Ishikawa (cell line): ENCODE results near the gene CARS1.

Experiments used
- CEBPB ChIP-seq: IDR thresholded peaks from 2 replicates; pipeline ENCODE4 v1.6.1; 2012
- CREB1 ChIP-seq: IDR thresholded peaks from 2 replicates; pipeline ENCODE4 v1.6.1; 2012; ENCODE audit warnings: low read depth
- EGR1 ChIP-seq: IDR thresholded peaks from 2 replicates; pipeline ENCODE4 v1.6.1; 2012
- EP300 ChIP-seq: IDR thresholded peaks from 2 replicates; pipeline ENCODE4 v1.6.1; 2012; ENCODE audit warnings: borderline replicate concordance
- FOXM1 ChIP-seq: IDR thresholded peaks from 2 replicates; pipeline ENCODE4 v1.6.1; 2012; ENCODE audit warnings: low read depth, borderline replicate concordance
- MAX ChIP-seq: IDR thresholded peaks from 2 replicates; pipeline ENCODE4 v1.6.1; 2012
- NFIC ChIP-seq: IDR thresholded peaks from 2 replicates; pipeline ENCODE4 v1.6.1; 2012
- RAD21 ChIP-seq: IDR thresholded peaks from 2 replicates; pipeline ENCODE4 v1.6.1; 2012; ENCODE audit warnings: low read depth
- REST ChIP-seq: IDR thresholded peaks from 2 replicates; pipeline ENCODE4 v1.6.1; 2012; ENCODE audit warnings: low read depth, mild to moderate bottlenecking
- TAF1 ChIP-seq: IDR thresholded peaks from 2 replicates; pipeline ENCODE4 v1.6.1; 2012; ENCODE audit warnings: low read depth, mild to moderate bottlenecking
- TCF12 ChIP-seq: IDR thresholded peaks from 2 replicates; pipeline ENCODE4 v1.6.1; 2012; ENCODE audit warnings: low read depth
- TEAD4 ChIP-seq: IDR thresholded peaks from 2 replicates; pipeline ENCODE4 v1.6.1; 2012
- USF1 ChIP-seq: IDR thresholded peaks from 2 replicates; pipeline ENCODE4 v1.6.1; 2012
- YY1 ChIP-seq: IDR thresholded peaks from 2 replicates; pipeline ENCODE4 v1.6.1; 2012; ENCODE audit warnings: low read depth
- ZBTB7A ChIP-seq: IDR thresholded peaks from 2 replicates; pipeline ENCODE4 v1.6.1; 2012; ENCODE audit warnings: low read depth

CARS1 gene

GRCh38 chr11:3052109-3052479 is 5.1 kb downstream of the CARS1 start:
- TF ChIP-seq RAD21 (no peak), TEAD4 (no peak), NFIC (0 out of 2 replicates have a peak, but pooled peaks have one; percentile 20), TCF12 (no peak)

- no peak for TF ChIP-seq TEAD4
- TF ChIP-seq FOXM1, result no peak
- no peak for TF ChIP-seq TAF1
- no peak for TF ChIP-seq USF1
- TF ChIP-seq ZBTB7A, result no peak
- no peak for TF ChIP-seq EP300
- TF ChIP-seq MAX, result no peak
- no peak for TF ChIP-seq TCF12
- TF ChIP-seq YY1, result no peak
- no peak for TF ChIP-seq RAD21
- no peak for TF ChIP-seq EGR1
- TF ChIP-seq CREB1, result no peak
- no peak for TF ChIP-seq CEBPB
- no peak for TF ChIP-seq REST
- no peak for TF ChIP-seq NFIC
These were observed 5.8 kb downstream of the CARS1 start for GRCh38 chr11:3051196-3052108.

GRCh38 chr11:3050386-3051195 is 6.6 kb downstream of the CARS1 start:
- TF ChIP-seq TAF1, result no peak
- TF ChIP-seq CEBPB, result no peak
- TF ChIP-seq EGR1, result no peak
- TF ChIP-seq CREB1, result no peak
- no peak for TF ChIP-seq ZBTB7A
- TF ChIP-seq NFIC, result no peak
- TF ChIP-seq FOXM1, result no peak
- no peak for TF ChIP-seq MAX
- TF ChIP-seq TEAD4, result no peak
- TF ChIP-seq REST, result no peak
- TF ChIP-seq YY1, result no peak
- TF ChIP-seq USF1, result no peak
- no peak for TF ChIP-seq RAD21
- no peak for TF ChIP-seq EP300
- TF ChIP-seq TCF12, result no peak

GRCh38 chr11:3049430-3050243 is 7.6 kb downstream of the CARS1 start:
- TF ChIP-seq CREB1 (no peak), TAF1 (no peak), TCF12 (no peak), ZBTB7A (no peak), YY1 (0 out of 2 replicates have a peak, but pooled peaks have one; percentile 35), REST (no peak), TEAD4 (0 out of 2 replicates have a peak, but pooled peaks have one; percentile 38), USF1 (peak; percentile 92), EGR1 (no peak), MAX (peak; percentile 46; the same call in 1 of the 2 replicates), NFIC (peak; percentile 45; the same call in 1 of the 2 replicates), RAD21 (peak; percentile 38; the same call in 1 of the 2 replicates), CEBPB (no peak), FOXM1 (no peak), EP300 (peak; percentile 32; the same call in 1 of the 2 replicates)
